RWPE1 (cell line): ENCODE results near the gene TRERF1.
A peak's percentile ranks its signal among the peaks of the same experiment; 100 is the strongest.

Source experiments
- CTCF ChIA-PET: fragments of 350-600 bp; sonication (Branson Sonifier 250); formaldehyde crosslinking; extraction: SDS; loops from one replicate; lab custom pipeline; 2021; lab: Yijun Ruan, JAX
- POLR2A ChIA-PET: fragments of 400-600 bp; formaldehyde crosslinking; extraction: SDS; loops from one replicate; lab custom pipeline; 2020; ENCODE audit warnings: antibody characterized with exemption; ENCODE audit not compliant: low non-redundant PET; lab: Yijun Ruan, JAX
- DNase-seq: peaks from one replicate; pipeline ENCODE4 v3.0.0; 2012; ENCODE audit warnings: low spot score
- H3K27ac ChIP-seq: fragments of 450-650 bp; 2 replicates; pipeline ENCODE4 v1.5.1; 2017
- TF ChIP-seq, protein P1 (sequence below): fragments of 450-650 bp; conservative IDR thresholded peaks from 2 replicates; pipeline ENCODE4 v1.5.1; 2017; ENCODE audit warnings: low read depth, mild to moderate bottlenecking

Gene TRERF1

DNA sequence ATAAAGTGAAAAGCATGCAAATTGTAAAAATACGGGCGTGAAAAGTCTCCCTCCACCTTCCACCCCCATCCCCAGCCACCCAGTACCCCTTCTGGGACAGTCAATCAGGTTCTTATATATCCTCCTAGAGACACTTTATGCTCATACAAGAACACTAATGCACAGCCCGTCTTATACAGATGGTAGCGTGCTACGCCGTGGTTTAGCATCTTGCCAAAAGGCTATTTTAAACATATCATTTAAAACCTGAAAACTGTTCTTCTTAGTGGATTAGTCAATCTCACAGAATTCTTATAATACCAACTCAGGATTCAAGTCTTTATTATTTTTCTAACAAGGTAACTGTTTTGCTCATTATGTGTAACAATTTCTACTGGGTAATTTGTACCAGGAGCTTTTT lies 176.8 kb downstream of the TRERF1 start:
- no peak overlapping the region; the same call in 1 of the 2 replicates for H3K27ac ChIP-seq
- TF ChIP-seq, protein P1, sequence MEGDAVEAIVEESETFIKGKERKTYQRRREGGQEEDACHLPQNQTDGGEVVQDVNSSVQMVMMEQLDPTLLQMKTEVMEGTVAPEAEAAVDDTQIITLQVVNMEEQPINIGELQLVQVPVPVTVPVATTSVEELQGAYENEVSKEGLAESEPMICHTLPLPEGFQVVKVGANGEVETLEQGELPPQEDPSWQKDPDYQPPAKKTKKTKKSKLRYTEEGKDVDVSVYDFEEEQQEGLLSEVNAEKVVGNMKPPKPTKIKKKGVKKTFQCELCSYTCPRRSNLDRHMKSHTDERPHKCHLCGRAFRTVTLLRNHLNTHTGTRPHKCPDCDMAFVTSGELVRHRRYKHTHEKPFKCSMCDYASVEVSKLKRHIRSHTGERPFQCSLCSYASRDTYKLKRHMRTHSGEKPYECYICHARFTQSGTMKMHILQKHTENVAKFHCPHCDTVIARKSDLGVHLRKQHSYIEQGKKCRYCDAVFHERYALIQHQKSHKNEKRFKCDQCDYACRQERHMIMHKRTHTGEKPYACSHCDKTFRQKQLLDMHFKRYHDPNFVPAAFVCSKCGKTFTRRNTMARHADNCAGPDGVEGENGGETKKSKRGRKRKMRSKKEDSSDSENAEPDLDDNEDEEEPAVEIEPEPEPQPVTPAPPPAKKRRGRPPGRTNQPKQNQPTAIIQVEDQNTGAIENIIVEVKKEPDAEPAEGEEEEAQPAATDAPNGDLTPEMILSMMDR: no peak
- no peak for DNase-seq
- POLR2A ChIA-PET: no interaction called here
- CTCF ChIA-PET: no interaction called here

DNA sequence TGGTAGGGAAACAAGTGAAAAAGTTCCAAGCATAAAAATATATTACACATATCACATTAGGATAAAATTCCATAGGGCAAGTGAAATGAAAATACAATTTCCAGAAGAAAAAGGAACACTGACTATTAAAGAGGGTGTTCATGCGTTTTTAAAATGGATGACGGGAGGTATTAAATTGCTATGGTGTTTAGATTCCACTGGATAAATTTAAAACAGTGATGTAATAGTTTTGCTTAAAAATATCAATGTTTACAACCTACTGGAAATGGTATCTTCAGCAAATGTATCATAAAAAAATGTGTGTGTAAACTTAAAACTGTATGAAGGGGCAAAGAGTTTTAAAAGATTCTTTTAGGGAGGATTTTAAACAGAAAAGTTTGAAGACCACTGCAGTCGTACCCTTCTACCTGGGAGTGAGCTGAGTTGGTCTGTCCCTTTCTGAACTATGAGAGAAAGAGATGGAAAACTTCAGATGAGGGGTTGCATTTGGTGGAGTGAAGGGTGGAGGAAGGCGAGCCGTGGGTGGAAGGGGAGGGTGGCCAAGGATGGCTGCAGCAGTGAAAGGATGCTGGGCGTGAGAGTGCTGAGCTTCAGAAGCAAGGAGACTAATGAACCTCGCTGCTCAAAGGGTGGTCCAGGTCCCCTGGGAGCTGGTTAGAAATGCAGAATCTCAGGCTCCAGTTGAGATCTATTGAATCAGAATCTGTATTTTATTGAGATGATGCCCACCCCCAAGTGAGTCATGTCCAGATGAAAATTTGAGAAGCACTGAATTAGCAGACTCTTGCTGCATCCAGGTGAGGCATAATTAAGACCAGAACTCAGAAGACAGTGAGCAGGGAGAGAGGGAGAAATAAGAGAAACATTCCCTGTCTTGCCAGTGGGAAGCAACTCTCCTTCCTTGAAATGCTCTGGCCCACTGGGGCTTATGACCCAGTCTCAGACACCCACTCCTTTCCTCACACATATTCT lies 179.6 kb downstream of the TRERF1 start:
- TF ChIP-seq, protein P1: no peak
- POLR2A ChIA-PET: no interaction called here
- CTCF ChIA-PET: interaction anchor here (0.5 kb wide), 1 partner anchor 10 kb away, joined by 4 read pairs; no protein-coding TSS in a partner anchor
- no peak for DNase-seq
- H3K27ac ChIP-seq: peak overlapping the region; percentile 42

DNA sequence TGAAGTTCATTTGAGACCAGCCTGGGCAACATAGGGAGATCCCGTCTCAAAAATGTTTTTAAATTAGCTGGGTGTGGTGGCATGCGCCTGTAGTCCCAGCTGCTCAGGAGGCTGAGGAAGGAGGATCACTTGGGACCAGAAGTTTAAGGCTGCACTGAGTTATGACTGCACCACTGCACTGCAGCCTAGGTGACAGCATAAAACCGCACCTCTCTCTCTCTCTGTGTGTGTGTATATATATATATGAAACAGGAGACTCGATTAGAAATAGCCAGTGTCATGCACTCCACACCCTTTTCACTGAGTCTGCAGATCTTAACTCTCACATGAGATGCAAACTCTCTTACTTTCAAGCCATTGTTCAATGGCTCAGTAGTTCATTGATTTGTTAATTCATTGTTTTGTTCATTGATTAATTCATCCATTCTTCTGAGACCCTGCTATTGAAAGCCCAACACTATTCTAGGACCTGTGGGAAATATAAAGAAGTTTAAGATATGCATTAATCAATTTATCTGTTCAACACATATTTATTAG lies 181.7 kb downstream of the TRERF1 start:
- ChIA-PET CTCF (interaction anchor here (0.6 kb wide), 1 partner anchor 1290 kb away, joined by 6 read pairs; no protein-coding TSS in a partner anchor), POLR2A (no interaction called here)
- TF ChIP-seq, protein P1: no peak
- H3K27ac ChIP-seq: no peak overlapping the region
- no peak for DNase-seq

DNA sequence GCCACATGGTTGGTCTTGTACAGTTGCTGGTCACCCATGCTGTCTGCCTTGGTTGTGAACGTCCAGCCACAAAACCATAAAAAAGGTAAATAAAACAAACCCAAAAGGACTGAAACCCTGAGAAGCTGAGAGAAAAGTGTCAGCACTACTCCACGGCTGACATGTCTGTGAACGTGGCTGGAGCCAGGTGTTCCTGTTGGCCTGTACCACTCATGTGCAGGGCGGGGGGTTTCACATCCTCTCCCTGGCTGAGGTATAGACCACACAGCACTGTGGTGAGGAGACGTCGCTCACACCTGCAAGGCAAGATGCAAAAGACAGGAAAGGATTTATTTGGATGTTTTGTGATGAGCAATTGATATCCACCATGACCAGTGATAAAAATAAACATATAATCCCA lies 182.2 kb downstream of the TRERF1 start:
- H3K27ac ChIP-seq: no peak overlapping the region
- TF ChIP-seq, protein P1: no peak
- CTCF ChIA-PET: interaction anchor here (0.6 kb wide), 1 partner anchor 1291 kb away, joined by 6 read pairs; no protein-coding TSS in a partner anchor
- POLR2A ChIA-PET: no interaction called here
- DNase-seq: no peak

DNA sequence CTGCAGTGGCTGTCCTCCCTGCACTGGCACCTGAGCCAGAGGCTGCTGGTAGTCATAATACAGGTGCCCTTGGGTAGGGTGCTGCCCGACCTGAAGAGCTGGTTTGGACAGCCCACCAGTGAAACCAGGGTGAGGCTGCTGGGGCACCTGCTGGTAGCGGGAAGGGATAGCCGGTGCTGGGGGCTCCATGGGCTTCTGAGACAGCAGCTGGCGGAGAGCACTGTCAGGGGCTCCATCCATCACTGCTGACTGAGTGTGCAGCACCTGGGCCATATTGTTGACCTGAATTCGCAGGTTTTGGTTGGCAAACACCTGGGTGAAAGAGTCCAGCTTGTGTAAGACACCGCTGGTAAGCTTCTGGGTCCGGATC lies 182.9 kb downstream of the TRERF1 start:
- TF ChIP-seq, protein P1: no peak
- CTCF ChIA-PET: interaction anchor here (0.8 kb wide), 1 partner anchor 110 kb away, joined by 6 read pairs; no protein-coding TSS in a partner anchor
- POLR2A ChIA-PET: no interaction called here
- H3K27ac ChIP-seq: peak overlapping the region; percentile 11; the same call in 1 of the 2 replicates
- DNase-seq: no peak
